Keratinocyte (primary cell): ENCODE measurements around the gene OR1I1. TPM values are rescaled to one million over a fixed set of nuclear protein-coding genes. Genes with fewer than 3 reads are reported as not detected.

ENCODE experiments used
- DNase-seq: peaks from one replicate; pipeline ENCODE4 v3.0.0-alpha.2; 2011; ENCODE audit warnings: low read depth, missing footprints, low spot score
- FAIRE-seq: peaks from 2 replicates; lab custom pipeline; 2011; peaks lifted over from hg19 to GRCh38; lab: Jason Lieb, UNC
- H2AFZ ChIP-seq: 2 replicates; pipeline ENCODE4 v1.6.0; 2012; ENCODE audit warnings: low read length, control low read depth, inconsistent platforms; ENCODE audit not compliant: control insufficient read depth
- H3K27ac ChIP-seq: 2 replicates; pipeline ENCODE4 v1.5.1; 2011; ENCODE audit warnings: low read length; ENCODE audit not compliant: control insufficient read depth, insufficient read depth
- H3K27me3 ChIP-seq: 3 replicates; pipeline ENCODE4 v1.6.0; 2011; ENCODE audit warnings: low read length; ENCODE audit not compliant: control insufficient read depth, insufficient read depth; ENCODE audit errors: extremely low read depth
- H3K36me3 ChIP-seq, 2 experiments: 2 replicates in 1 of 2; 3 replicates in 1 of 2; pipeline ENCODE4 v1.5.1; 2011; ENCODE audit warnings: low read length in 2 of 2, mild to moderate bottlenecking in 1 of 2; ENCODE audit not compliant: control insufficient read depth in 2 of 2, insufficient read depth in 2 of 2; ENCODE audit errors: extremely low read depth in 1 of 2
- H3K4me1 ChIP-seq: 3 replicates; pipeline ENCODE4 v1.5.1; 2011; ENCODE audit warnings: low read length; ENCODE audit not compliant: control insufficient read depth, insufficient read depth; ENCODE audit errors: extremely low read depth
- H3K4me2 ChIP-seq: 3 replicates; pipeline ENCODE4 v1.6.0; 2011; ENCODE audit warnings: low read depth, low read length; ENCODE audit not compliant: control insufficient read depth, insufficient read depth; ENCODE audit errors: extremely low read depth
- H3K4me3 ChIP-seq, 3 experiments: fragments of 200-600 bp in 1 of 3; sonication (generic) in 1 of 3; 2 replicates in 2 of 3; 3 replicates in 1 of 3; pipeline ENCODE4 v1.5.1; 2011 to 2016; ENCODE audit warnings: low read length in 3 of 3, mild to moderate bottlenecking in 3 of 3, control low read depth in 2 of 3, inconsistent platforms in 1 of 3, low read depth in 1 of 3, mixed read lengths in 1 of 3, mixed run types in 1 of 3, moderate library complexity in 1 of 3; ENCODE audit not compliant: control insufficient read depth in 2 of 3, insufficient read depth in 2 of 3; ENCODE audit errors: extremely low read depth in 1 of 3
- H3K79me2 ChIP-seq: 2 replicates; pipeline ENCODE4 v1.6.0; 2012; ENCODE audit warnings: low read length; ENCODE audit not compliant: control insufficient read depth, insufficient read depth
- H3K9ac ChIP-seq: 3 replicates; pipeline ENCODE4 v1.6.0; 2011; ENCODE audit warnings: low read length; ENCODE audit not compliant: control insufficient read depth, insufficient read depth; ENCODE audit errors: extremely low read depth
- H3K9me1 ChIP-seq: 3 replicates; pipeline ENCODE4 v1.6.0; 2011; ENCODE audit warnings: low read length; ENCODE audit not compliant: control insufficient read depth, insufficient read depth; ENCODE audit errors: extremely low read depth
- H3K9me3 ChIP-seq: 2 replicates; pipeline ENCODE4 v1.5.1; 2012; ENCODE audit warnings: low read depth, low read length; ENCODE audit not compliant: control insufficient read depth
- H4K20me1 ChIP-seq: 3 replicates; pipeline ENCODE4 v1.6.0; 2011; ENCODE audit warnings: low read length; ENCODE audit not compliant: control insufficient read depth, insufficient read depth; ENCODE audit errors: extremely low read depth
- EZH2 ChIP-seq: IDR thresholded peaks from one replicate; pipeline ENCODE4 v1.6.1; 2012; ENCODE audit warnings: inconsistent platforms, mild to moderate bottlenecking, low read length, moderate library complexity
- dilution Hi-C: fragments of 300-500 bp; cut with MboI; formaldehyde crosslinking; loops from one replicate; pipeline ENCODE4 v1.7.0; 2020; ENCODE audit warnings: low sequenced_read_pairs; ENCODE audit not compliant: extremely low pct_ligation_motif_present
- polyA plus RNA-seq, 5 experiments: library from polyadenylated mRNA; depleted of rRNA in 3 of 5; stranded (reverse) in 3 of 5; stranded (forward) in 1 of 5; unstranded in 1 of 5; fragments of >200 nt; gene quantifications; 1 replicate in 1 of 5; 2 replicates in 3 of 5; 3 replicates in 1 of 5; pipeline versions ENCODE4 v1.2.1 to v1.2.3, GENCODE V29; 2011 to 2012; ENCODE audit warnings: missing spikeins in 2 of 5, low read depth in 1 of 5, low replicate concordance in 1 of 5
- TF ChIP-seq, protein P1 (sequence below), 3 experiments: IDR thresholded peaks in 1 of 3; conservative IDR thresholded peaks in 1 of 3; optimal IDR thresholded peaks in 1 of 3; 2 replicates in 2 of 3; 3 replicates in 1 of 3; pipeline versions ENCODE3 to v1.5.1; 2011; ENCODE audit warnings: low read length in 3 of 3, mild to moderate bottlenecking in 3 of 3, moderate library complexity in 2 of 3, control low read depth in 1 of 3, inconsistent platforms in 1 of 3; ENCODE audit not compliant: insufficient read depth in 2 of 3; ENCODE audit errors: extremely low read depth in 1 of 3

The OR1I1 gene
- polyA plus RNA-seq, 1 donor (not counting 4 experiments of a cell fraction or from before 2014, with no cell fraction given): not detected

DNA sequence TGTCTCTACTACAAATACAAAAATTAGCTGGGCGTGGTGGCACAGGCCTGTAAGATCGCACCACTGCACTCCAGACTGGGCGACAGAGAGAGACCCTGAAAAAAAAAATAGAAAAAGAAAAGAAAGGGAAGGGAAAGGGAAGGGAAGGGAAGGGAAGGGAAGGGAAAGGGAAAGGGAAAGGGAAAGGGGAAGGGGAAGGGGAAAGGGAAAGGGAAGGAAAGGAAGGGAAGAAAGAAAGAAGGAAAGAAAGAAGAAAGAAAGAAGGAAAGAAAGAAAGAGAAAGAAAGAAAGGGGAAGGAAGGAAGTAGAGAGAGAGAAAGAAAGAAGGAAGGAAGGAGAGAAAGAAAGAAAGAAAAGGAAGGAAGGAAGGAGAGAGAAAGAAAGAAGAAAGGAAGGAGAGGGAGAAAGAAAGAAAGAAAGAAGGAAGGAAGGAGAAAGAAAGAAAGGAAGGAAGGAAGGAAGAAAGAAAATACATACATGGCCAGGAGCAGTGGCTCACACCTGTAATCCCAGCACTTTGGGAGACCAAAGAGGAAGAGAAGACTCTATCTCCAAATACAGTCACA is 17.1 kb downstream of the OR1I1 start:
- no peak overlapping the region for H3K27ac ChIP-seq
- H3K9me1 ChIP-seq: no peaks in the 10 kb centered on the region
- peaks cover under 1% of the 10 kb centered on the region for H3K9me3 ChIP-seq
- H4K20me1 ChIP-seq: no peaks in the 10 kb centered on the region
- H3K36me3 ChIP-seq: no peaks in the 10 kb centered on the region
- DNase-seq (no peak), FAIRE-seq (no peak)
- H3K9ac ChIP-seq: no peak overlapping the region
- no peak overlapping the region for H3K4me3 ChIP-seq
- no peak overlapping the region for H2AFZ ChIP-seq
- H3K4me1 ChIP-seq: peaks cover 6% of the 10 kb centered on the region
- no peaks in the 10 kb centered on the region for H3K27me3 ChIP-seq
- H3K79me2 ChIP-seq: no peaks in the 10 kb centered on the region
- no peak for TF ChIP-seq EZH2
- TF ChIP-seq, protein P1, sequence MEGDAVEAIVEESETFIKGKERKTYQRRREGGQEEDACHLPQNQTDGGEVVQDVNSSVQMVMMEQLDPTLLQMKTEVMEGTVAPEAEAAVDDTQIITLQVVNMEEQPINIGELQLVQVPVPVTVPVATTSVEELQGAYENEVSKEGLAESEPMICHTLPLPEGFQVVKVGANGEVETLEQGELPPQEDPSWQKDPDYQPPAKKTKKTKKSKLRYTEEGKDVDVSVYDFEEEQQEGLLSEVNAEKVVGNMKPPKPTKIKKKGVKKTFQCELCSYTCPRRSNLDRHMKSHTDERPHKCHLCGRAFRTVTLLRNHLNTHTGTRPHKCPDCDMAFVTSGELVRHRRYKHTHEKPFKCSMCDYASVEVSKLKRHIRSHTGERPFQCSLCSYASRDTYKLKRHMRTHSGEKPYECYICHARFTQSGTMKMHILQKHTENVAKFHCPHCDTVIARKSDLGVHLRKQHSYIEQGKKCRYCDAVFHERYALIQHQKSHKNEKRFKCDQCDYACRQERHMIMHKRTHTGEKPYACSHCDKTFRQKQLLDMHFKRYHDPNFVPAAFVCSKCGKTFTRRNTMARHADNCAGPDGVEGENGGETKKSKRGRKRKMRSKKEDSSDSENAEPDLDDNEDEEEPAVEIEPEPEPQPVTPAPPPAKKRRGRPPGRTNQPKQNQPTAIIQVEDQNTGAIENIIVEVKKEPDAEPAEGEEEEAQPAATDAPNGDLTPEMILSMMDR (optimal IDR thresholded peaks at IDR 0.05 in 1 of 3, IDR thresholded peaks at IDR 0.05 in 1 of 3, conservative IDR thresholded peaks at IDR 0.05 in 1 of 3; ENCODE audit: extremely low read depth in 1 of 3, insufficient read depth in 2 of 3, low read length in 3 of 3): no peak
- no peak overlapping the region for H3K4me2 ChIP-seq
- dilution Hi-C loops: no loop called here

DNA sequence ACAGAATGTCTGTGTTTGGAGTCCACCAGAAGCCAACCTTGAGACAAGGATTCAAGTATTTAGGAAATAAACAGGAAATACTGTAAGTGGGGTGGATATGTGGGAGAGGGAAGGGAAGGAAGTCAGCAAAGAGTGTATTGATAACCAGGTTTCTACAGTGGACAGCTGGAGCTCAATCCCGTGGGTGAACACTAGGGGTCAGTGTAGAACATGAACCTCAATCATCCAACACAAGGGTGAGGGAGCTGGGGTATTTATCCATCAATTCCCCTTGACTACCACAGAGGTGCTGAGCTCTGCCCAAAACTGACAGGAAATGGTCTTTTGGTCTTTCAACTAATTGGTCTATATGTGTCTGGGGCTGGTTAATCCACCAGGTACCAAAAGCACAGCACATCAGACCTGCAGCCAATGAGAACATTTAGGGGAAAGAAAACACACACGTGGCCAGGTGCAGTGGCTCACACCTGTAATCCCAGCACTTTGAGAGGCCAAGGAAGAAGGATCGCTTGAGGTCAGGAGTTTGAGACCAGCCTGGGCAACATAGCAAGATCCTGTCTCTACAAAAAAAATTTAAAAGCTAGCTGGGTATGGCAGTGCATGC is 19.6 kb downstream of the OR1I1 start:
- Histone ChIP-seq H3K4me1 (peaks cover 6% of the 10 kb centered on the region), H4K20me1 (no peaks in the 10 kb centered on the region), H3K9me3 (peaks cover 3% of the 10 kb centered on the region), H3K4me2 (no peak overlapping the region), H2AFZ (no peak overlapping the region), H3K27ac (no peak overlapping the region), H3K79me2 (no peaks in the 10 kb centered on the region), H3K9ac (no peak overlapping the region), H3K36me3 (no peaks in the 10 kb centered on the region), H3K27me3 (no peaks in the 10 kb centered on the region), H3K4me3 (no peak overlapping the region), H3K9me1 (no peaks in the 10 kb centered on the region)
- dilution Hi-C loops: no loop called here
- DNase-seq (no peak), FAIRE-seq (peak; percentile 84)
- no peak for TF ChIP-seq EZH2
- TF ChIP-seq, protein P1 (optimal IDR thresholded peaks at IDR 0.05 in 1 of 3, IDR thresholded peaks at IDR 0.05 in 1 of 3, conservative IDR thresholded peaks at IDR 0.05 in 1 of 3; ENCODE audit: extremely low read depth in 1 of 3, insufficient read depth in 2 of 3, low read length in 3 of 3): peak; percentile 74 to 83 (median 75)
